ENCODE measurements around the gene GSAP.

Gene GSAP

GRCh38 chr7:77383333-77383740 is 32.8 kb downstream of the GSAP start:
- TF ChIP-seq MYC (IDR thresholded peaks at IDR 0.05; ENCODE audit: low read depth, low read length) (no peak), CTCF (IDR thresholded peaks at IDR 0.05; ENCODE audit: low read depth, low read length) (no peak), MAX (IDR thresholded peaks at IDR 0.05; ENCODE audit: low read depth, low read length) (no peak), POLR2A (IDR thresholded peaks at IDR 0.05; ENCODE audit: extremely low read depth, insufficient read length) (no peak)
- no peak overlapping the region for H3K4me3 ChIP-seq (ENCODE audit: low read depth, low read length)
- DNase-seq (ENCODE audit: low read depth): no peak

- no peak overlapping the region for H3K4me3 ChIP-seq (ENCODE audit: low read depth, low read length)
- TF ChIP-seq MYC (IDR thresholded peaks at IDR 0.05; ENCODE audit: low read depth, low read length) (no peak), POLR2A (IDR thresholded peaks at IDR 0.05; ENCODE audit: extremely low read depth, insufficient read length) (no peak)
- no peak for DNase-seq (ENCODE audit: low read depth)
Measured at GRCh38 chr7:77382532-77382931, 33.6 kb downstream of the GSAP start.

GRCh38 chr7:77378584-77378983 is 37.6 kb downstream of the GSAP start:
- no peak overlapping the region for H3K4me3 ChIP-seq (ENCODE audit: low read depth, low read length)
- no peak for DNase-seq (ENCODE audit: low read depth)
- TF ChIP-seq MYC (IDR thresholded peaks at IDR 0.05; ENCODE audit: low read depth, low read length) (no peak), MAX (IDR thresholded peaks at IDR 0.05; ENCODE audit: low read depth, low read length) (no peak), CTCF (IDR thresholded peaks at IDR 0.05; ENCODE audit: low read depth, low read length) (no peak), POLR2A (IDR thresholded peaks at IDR 0.05; ENCODE audit: extremely low read depth, insufficient read length) (no peak)

GRCh38 chr7:77370606-77371005 is 45.5 kb downstream of the GSAP start:
- DNase-seq (ENCODE audit: low read depth): no peak
- H3K4me3 ChIP-seq (ENCODE audit: low read depth, low read length): no peak overlapping the region
- TF ChIP-seq CTCF (IDR thresholded peaks at IDR 0.05; ENCODE audit: low read depth, low read length): no peak
- no peak for TF ChIP-seq MAX (IDR thresholded peaks at IDR 0.05; ENCODE audit: low read depth, low read length)

GRCh38 chr7:77368974-77369373 is 47.2 kb downstream of the GSAP start:
- DNase-seq (ENCODE audit: low read depth): peak; percentile 57
- 0 out of 2 replicates have a peak, but pooled peaks have one; percentile 7 for TF ChIP-seq MAX (IDR thresholded peaks at IDR 0.05; ENCODE audit: low read depth, low read length)
- TF ChIP-seq CTCF (IDR thresholded peaks at IDR 0.05; ENCODE audit: low read depth, low read length): peak; percentile 20
- TF ChIP-seq POLR2A (IDR thresholded peaks at IDR 0.05; ENCODE audit: extremely low read depth, insufficient read length): no peak
- TF ChIP-seq MYC (IDR thresholded peaks at IDR 0.05; ENCODE audit: low read depth, low read length): no peak
- H3K4me3 ChIP-seq (ENCODE audit: low read depth, low read length): no peak overlapping the region

GRCh38 chr7:77367976-77368375 is 48.2 kb downstream of the GSAP start:
- TF ChIP-seq MAX (IDR thresholded peaks at IDR 0.05; ENCODE audit: low read depth, low read length): no peak
- TF ChIP-seq POLR2A (IDR thresholded peaks at IDR 0.05; ENCODE audit: extremely low read depth, insufficient read length): no peak
- no peak for TF ChIP-seq MYC (IDR thresholded peaks at IDR 0.05; ENCODE audit: low read depth, low read length)
- no peak for TF ChIP-seq CTCF (IDR thresholded peaks at IDR 0.05; ENCODE audit: low read depth, low read length)
- DNase-seq (ENCODE audit: low read depth): no peak
- H3K4me3 ChIP-seq (ENCODE audit: low read depth, low read length): no peak overlapping the region
